Smooth muscle cell (in vitro differentiated cells): Measurements from ENCODE around the gene TAGLN2. TPM values are rescaled to one million over a fixed set of nuclear protein-coding genes. Genes with fewer than 3 reads are reported as not detected.

Source experiments
- DNase-seq: peaks from one replicate; lab custom pipeline; 2025; ENCODE audit not compliant: unreplicated experiment; lab: John Stamatoyannopoulos, UW
- H2AFZ ChIP-seq: fragments of 200-600 bp; sonication (generic); 2 replicates; pipeline ENCODE4 v1.6.0; 2016; ENCODE audit warnings: antibody characterized with exemption, low read depth, mild to moderate bottlenecking
- H3F3A ChIP-seq: fragments of 200-600 bp; sonication (generic); 2 replicates; pipeline ENCODE4 v1.6.0; 2017; ENCODE audit warnings: antibody characterized with exemption, low read depth
- H3K27ac ChIP-seq: fragments of 200-600 bp; sonication (generic); 2 replicates; pipeline ENCODE4 v1.5.1; 2016; ENCODE audit warnings: low read depth, mild to moderate bottlenecking
- H3K27me3 ChIP-seq: fragments of 200-600 bp; sonication (generic); 2 replicates; pipeline ENCODE4 v1.6.1; 2016; ENCODE audit warnings: low read depth, mild to moderate bottlenecking
- H3K36me3 ChIP-seq: fragments of 200-600 bp; sonication (generic); 2 replicates; pipeline ENCODE4 v1.5.1; 2016; ENCODE audit warnings: low read depth
- H3K4me1 ChIP-seq: fragments of 200-600 bp; sonication (generic); 2 replicates; pipeline ENCODE4 v1.5.1; 2016; ENCODE audit warnings: low read depth
- H3K4me2 ChIP-seq: fragments of 200-600 bp; sonication (generic); 2 replicates; pipeline ENCODE4 v1.6.0; 2016; ENCODE audit warnings: mild to moderate bottlenecking
- H3K4me3 ChIP-seq: fragments of 200-600 bp; sonication (generic); 2 replicates; pipeline ENCODE4 v1.5.1; 2016; ENCODE audit warnings: mild to moderate bottlenecking
- H3K79me2 ChIP-seq: fragments of 200-600 bp; sonication (generic); 2 replicates; pipeline ENCODE4 v1.6.0; 2016; ENCODE audit warnings: low read depth, mild to moderate bottlenecking
- H3K9ac ChIP-seq: fragments of 200-600 bp; sonication (generic); 2 replicates; pipeline ENCODE4 v1.6.0; 2016; ENCODE audit warnings: low read depth
- H3K9me3 ChIP-seq: fragments of 200-600 bp; sonication (generic); replicated peaks from 2 replicates; pipeline ENCODE4 v1.5.1; 2016; ENCODE audit warnings: low read depth
- H4K20me1 ChIP-seq: fragments of 200-600 bp; sonication (generic); 2 replicates; pipeline ENCODE4 v1.6.0; 2016; ENCODE audit warnings: low read depth
- CTCF ChIP-seq: fragments of 200-600 bp; sonication (generic); IDR thresholded peaks from 2 replicates; pipeline ENCODE4 v1.5.1; 2017; ENCODE audit warnings: borderline replicate concordance, mild to moderate bottlenecking, antibody characterized with exemption; ENCODE audit not compliant: insufficient read depth, poor library complexity, severe bottlenecking
- WGBS: methylation state at CpG from one replicate; pipeline ENCODE4 v1.1.7; 2016; ENCODE audit warnings: low lambda C conversion rate; 5-methylcytosine and 5-hydroxymethylcytosine counted together
- polyA plus RNA-seq: library from polyadenylated mRNA; unstranded; fragments of >200 nt; fragmentation: Nextera tagmentation; extraction: Ambion mirVana; gene quantifications from 2 replicates; pipeline ENCODE4 v1.2.1, GENCODE V29; 2016
- total RNA-seq: library from RNA; depleted of rRNA; stranded (reverse); fragments of >200 nt; gene quantifications from 2 replicates; pipeline ENCODE4 v1.2.3, GENCODE V29; 2014

The TAGLN2 gene
- total and polyA plus RNA-seq, 2 experiments from 2014 or later = 408 to 1,005 TPM

- no peaks in the 10 kb centered on the region for H3K36me3 ChIP-seq
- no peaks in the 10 kb centered on the region for H4K20me1 ChIP-seq
- no peak overlapping the region for H3K27ac ChIP-seq
- no peaks in the 10 kb centered on the region for H3K9me3 ChIP-seq
- DNase-seq = no peak
- peaks cover 21% of the 10 kb centered on the region for H3K4me1 ChIP-seq
- peak overlapping the region; percentile 90 for H3K4me2 ChIP-seq
- 51% methylated on average over 9 of the region's 9 CpGs for WGBS
- no peaks in the 10 kb centered on the region for H3F3A ChIP-seq
- TF ChIP-seq CTCF = no peak
- no peaks in the 10 kb centered on the region for H3K79me2 ChIP-seq
- peak overlapping the region; percentile 48 for H2AFZ ChIP-seq
- no peak overlapping the region for H3K9ac ChIP-seq
- H3K27me3 ChIP-seq = peaks cover 6% of the 10 kb centered on the region
- peak overlapping the region; percentile 58 for H3K4me3 ChIP-seq
Measured at GRCh38 chr1:159946242-159947187, 21.2 kb upstream of the TAGLN2 start.

- Histone ChIP-seq H3K4me3 (peak within 1 kb of the TSS; percentile 58), H4K20me1 (no peaks in the 10 kb centered on the region), H3K27ac (no peak within 1 kb of the TSS), H3K4me1 (peaks cover 30% of the 10 kb centered on the region), H3K9me3 (no peaks in the 10 kb centered on the region), H3K4me2 (peak within 1 kb of the TSS; percentile 90), H3K79me2 (no peaks in the 10 kb centered on the region), H2AFZ (peak within 1 kb of the TSS; percentile 48), H3K27me3 (peaks cover 6% of the 10 kb centered on the region), H3F3A (no peaks in the 10 kb centered on the region), H3K9ac (no peak within 1 kb of the TSS), H3K36me3 (no peaks in the 10 kb centered on the region)
- peak; percentile 42 for TF ChIP-seq CTCF
- DNase-seq = peak; percentile 48
- 1% methylated on average over 57 of the region's 58 CpGs for WGBS
Measured at GRCh38 chr1:159945483-159946241, 20.4 kb upstream of the TAGLN2 start, which contains the start of gene IGSF9. Gene IGSF9, minus strand, starts transcription at chr1:159945613. Its CDS starts 2,159 bp downstream, at chr1:159943454.

- Histone ChIP-seq H3K27ac (no peak overlapping the region), H3K4me3 (peak overlapping the region; percentile 58), H3K9me3 (no peaks in the 10 kb centered on the region), H3K4me1 (peaks cover 34% of the 10 kb centered on the region), H3K4me2 (peak overlapping the region; percentile 90), H3K79me2 (no peaks in the 10 kb centered on the region), H2AFZ (peak overlapping the region; percentile 48), H3K36me3 (no peaks in the 10 kb centered on the region), H3K9ac (no peak overlapping the region), H3F3A (no peaks in the 10 kb centered on the region), H3K27me3 (peaks cover 6% of the 10 kb centered on the region), H4K20me1 (no peaks in the 10 kb centered on the region)
- WGBS = 22% methylated on average over 10 of the region's 11 CpGs
- no peak for TF ChIP-seq CTCF
- no peak for DNase-seq
Measured at GRCh38 chr1:159944623-159945455, 19.5 kb upstream of the TAGLN2 start.
